HG03066 (cell line): ENCODE data around the gene NT5C3B.
"Not testable (repeated sequence)": the region's sequence is repeated elsewhere in the genome, so short reads cannot be mapped to it uniquely, and the experiment has no call there.

Experiments
- ATAC-seq: cut with Tn5 transposase; IDR thresholded peaks from one replicate; pipeline ENCODE4 v1.9.1; 2021; ENCODE audit warnings: low read depth; ENCODE audit not compliant: unreplicated experiment

Gene NT5C3B

GRCh38 chr17:41785859-41786226 is 50.2 kb downstream of the NT5C3B start:
- no peak for ATAC-seq

GRCh38 chr17:41785091-41785858 is 50.8 kb downstream of the NT5C3B start:
- no peak for ATAC-seq

- ATAC-seq: no peak
These were observed 51.8 kb downstream of the NT5C3B start for GRCh38 chr17:41784207-41784744.

GRCh38 chr17:41782142-41782541 is 53.9 kb downstream of the NT5C3B start:
- ATAC-seq: no peak

- no peak for ATAC-seq
These were observed 54.5 kb downstream of the NT5C3B start for GRCh38 chr17:41781404-41782110.

GRCh38 chr17:41779954-41780353 is 56.1 kb downstream of the NT5C3B start:
- ATAC-seq: no peak

GRCh38 chr17:41777574-41778188 is 58.4 kb downstream of the NT5C3B start:
- no peak for ATAC-seq

- ATAC-seq: no peak
These were observed 58.9 kb downstream of the NT5C3B start for GRCh38 chr17:41777157-41777573.

GRCh38 chr17:41776262-41776900 is 59.7 kb downstream of the NT5C3B start:
- not testable (repeated sequence) for ATAC-seq

GRCh38 chr17:41775394-41776226 is 60.4 kb downstream of the NT5C3B start:
- ATAC-seq: no peak
